NCI-H1694 (cell line): ENCODE results near the gene RBM19.

Source experiments
- DNase-seq: peaks from one replicate; lab custom pipeline; 2025; lab: John Stamatoyannopoulos, UW

The RBM19 gene

GRCh38 chr12:113778432-113779132, 187.5 kb downstream of the RBM19 start:
- no peak for DNase-seq

GRCh38 chr12:113777751-113778150, 188.4 kb downstream of the RBM19 start:
- no peak for DNase-seq

DNA sequence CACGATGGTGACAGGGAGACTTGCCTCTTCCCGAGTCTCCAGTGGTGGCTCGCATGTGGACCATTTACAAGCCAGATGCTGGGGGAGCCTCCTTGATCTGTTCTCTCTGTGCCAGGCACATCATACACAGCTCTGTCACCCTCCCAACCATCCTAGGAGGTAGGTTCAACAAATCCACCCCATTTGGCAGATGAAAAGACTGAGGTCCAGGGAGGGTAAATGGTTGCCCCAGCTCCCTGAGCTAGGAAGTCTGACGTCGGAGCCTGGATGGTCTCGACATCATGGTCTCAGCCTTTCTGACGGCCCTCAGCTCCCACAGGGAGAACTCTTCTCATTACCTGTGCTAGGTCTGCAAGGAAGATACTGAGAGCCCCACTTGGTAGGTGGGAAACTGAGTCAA, 189.6 kb downstream of the RBM19 start:
- DNase-seq: no peak

DNA sequence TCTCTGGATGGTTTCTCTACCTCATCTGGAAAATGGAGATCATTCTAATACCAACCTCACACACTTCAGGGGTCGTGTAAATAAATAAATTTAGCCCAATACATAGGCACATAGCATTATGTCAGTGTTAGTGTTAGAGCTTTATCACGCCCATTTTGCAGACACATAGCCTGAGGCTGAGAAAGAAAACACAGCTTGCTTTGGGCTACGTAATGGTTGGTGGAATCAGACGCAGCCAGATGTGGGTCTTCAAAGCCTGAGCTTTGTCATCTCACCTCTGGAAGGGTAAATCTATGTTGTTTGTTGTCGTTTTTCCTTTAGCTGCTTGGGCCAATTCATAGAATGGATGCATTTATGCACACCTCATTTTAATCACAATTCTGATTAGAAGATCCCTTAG, 191.6 kb downstream of the RBM19 start:
- DNase-seq: no peak

GRCh38 chr12:113772505-113773030, 193.6 kb downstream of the RBM19 start:
- DNase-seq: no peak

- DNase-seq: no peak
These were observed 195.7 kb downstream of the RBM19 start for GRCh38 chr12:113770389-113770865.

- no peak for DNase-seq
These were observed 196.8 kb downstream of the RBM19 start for GRCh38 chr12:113769305-113769704.

GRCh38 chr12:113768850-113769249, 197.3 kb downstream of the RBM19 start:
- DNase-seq: no peak

- DNase-seq: no peak
These were observed 198.9 kb downstream of the RBM19 start for GRCh38 chr12:113766879-113767878.
